ENCODE results near the gene VRTN. TPM values are rescaled to one million over a fixed set of nuclear protein-coding genes. Genes with fewer than 3 reads are reported as not detected.

VRTN gene
- total and polyA plus RNA-seq, 2 of the 8 experiments (the other 6 are each of a cell fraction or from before 2014, with no cell fraction given) = 133 to 148 TPM

- DNase-seq (ENCODE audit: low read depth in 1 of 2, low spot score in 2 of 2) (no peak), FAIRE-seq (no peak)
- H4K8ac ChIP-seq (ENCODE audit: extremely low read depth, insufficient read depth, low read length) = no peak overlapping the region
- H3K23ac ChIP-seq (ENCODE audit: insufficient read length) = no peak overlapping the region
- no peak overlapping the region for H2AK5ac ChIP-seq (ENCODE audit: low read depth, low read length)
- no peaks in the 10 kb centered on the region for H4K20me1 ChIP-seq (replicated peaks in 1 of 2; ENCODE audit: control insufficient read depth in 1 of 2, insufficient read depth in 2 of 2, low read length in 2 of 2)
- TF ChIP-seq GTF2F1 (IDR thresholded peaks at IDR 0.05; ENCODE audit: borderline replicate concordance, low read depth, low read length) = no peak
- TF ChIP-seq KDM4A (IDR thresholded peaks at IDR 0.05; ENCODE audit: low read depth, low read length, severe bottlenecking) = no peak
- TF ChIP-seq CBX5 (IDR thresholded peaks at IDR 0.05; ENCODE audit: low read depth, low read length) = no peak
- TF ChIP-seq FOSL1 (IDR thresholded peaks at IDR 0.05; ENCODE audit: insufficient read depth, low read depth, low read length) = no peak
- TF ChIP-seq SP1 (IDR thresholded peaks at IDR 0.05; ENCODE audit: low read depth, low read length) = no peak
- TF ChIP-seq TAF1 (IDR thresholded peaks at IDR 0.05; ENCODE audit: low read depth, low read length) = no peak
- TF ChIP-seq POU5F1 (IDR thresholded peaks at IDR 0.05; ENCODE audit: low read depth, low read length) = no peak
- no peak for TF ChIP-seq NANOG (IDR thresholded peaks at IDR 0.05; ENCODE audit: insufficient read depth, low read depth, low read length, poor library complexity, severe bottlenecking)
- TF ChIP-seq HDAC2 (IDR thresholded peaks at IDR 0.05; ENCODE audit: borderline replicate concordance in 1 of 2, low read depth in 2 of 2, low read length in 2 of 2) = no peak
- no peak for TF ChIP-seq SRF (IDR thresholded peaks at IDR 0.05; ENCODE audit: low read depth, low read length)
- no peak for TF ChIP-seq TBP (IDR thresholded peaks at IDR 0.05; ENCODE audit: low read depth, low read length)
- TF ChIP-seq SP4 (IDR thresholded peaks at IDR 0.05; ENCODE audit: low read length) = no peak
- TF ChIP-seq RXRA (IDR thresholded peaks at IDR 0.05; ENCODE audit: insufficient read depth, low read depth, low read length) = no peak
- no peak for TF ChIP-seq GABPA (IDR thresholded peaks at IDR 0.05; ENCODE audit: borderline replicate concordance, insufficient read depth, low read length)
- H3K9me3 ChIP-seq (ENCODE audit: insufficient read depth in 2 of 2, low read depth in 1 of 2, low read length in 1 of 2) = no peaks in the 10 kb centered on the region
- H3K14ac ChIP-seq (ENCODE audit: insufficient read length) = no peak overlapping the region
- H2BK5ac ChIP-seq (ENCODE audit: low read depth, low read length) = no peak overlapping the region
- no peak overlapping the region for H3K18ac ChIP-seq (ENCODE audit: extremely low read depth, low read length)
- no peak overlapping the region for H2AFZ ChIP-seq (ENCODE audit: low read length)
- H3K4ac ChIP-seq (replicated peaks; ENCODE audit: insufficient read length, low read depth, low read length) = no peak overlapping the region
- H4K5ac ChIP-seq (ENCODE audit: insufficient read length, low read depth, low read length) = no peak overlapping the region
- no peak overlapping the region for H3K56ac ChIP-seq (replicated peaks; ENCODE audit: insufficient read length, low read depth, low read length)
- ChIA-PET CTCF (ENCODE audit: partially characterized antibody) (interaction anchor here (0.7 to 1.1 kb wide), 2 partner anchors 14 to 31 kb away, joined by 3 read pairs; no protein-coding TSS in a partner anchor), POLR2A (ENCODE audit: partially characterized antibody) (no interaction called here)
- H3K27me3 ChIP-seq (replicated peaks in 1 of 4; ENCODE audit: control insufficient read depth in 3 of 4, extremely low read depth in 1 of 4, insufficient read depth in 3 of 4, low read length in 3 of 4) = no peaks in the 10 kb centered on the region
- H3K4me2 ChIP-seq (ENCODE audit: insufficient read depth in 1 of 2, low read depth in 2 of 2, low read length in 2 of 2) = no peak overlapping the region
- H3K79me1 ChIP-seq (ENCODE audit: low read depth, low read length) = no peaks in the 10 kb centered on the region
- H3K36me3 ChIP-seq (ENCODE audit: control insufficient read depth in 2 of 4, insufficient read depth in 4 of 4, low read length in 3 of 4) = no peaks in the 10 kb centered on the region
- no peak overlapping the region for H3K9ac ChIP-seq (replicated peaks in 1 of 4; ENCODE audit: extremely low read depth in 1 of 4, low read depth in 3 of 4, low read length in 3 of 4)
- H3K4me3 ChIP-seq (ENCODE audit: extremely low read depth in 1 of 4, insufficient read depth in 2 of 4, low read depth in 3 of 4, low read length in 4 of 4) = no peak overlapping the region
- no peak overlapping the region for H2BK15ac ChIP-seq (ENCODE audit: low read length)
- no peak overlapping the region for H3K27ac ChIP-seq (ENCODE audit: low read depth, low read length)
- H2BK120ac ChIP-seq (replicated peaks; ENCODE audit: low read depth, low read length) = no peak overlapping the region
- no peak overlapping the region for H4K91ac ChIP-seq (replicated peaks; ENCODE audit: insufficient read length, low read length)
- no peaks in the 10 kb centered on the region for H3K79me2 ChIP-seq (ENCODE audit: control insufficient read depth in 1 of 2, insufficient read depth in 2 of 2, low read length in 2 of 2)
- no peak overlapping the region for H2BK12ac ChIP-seq (ENCODE audit: low read depth, low read length)
- no peaks in the 10 kb centered on the region; the same call in 1 of the 2 replicates for H3K23me2 ChIP-seq (ENCODE audit: low read depth, low read length)
- no peaks in the 10 kb centered on the region for H3K4me1 ChIP-seq (replicated peaks in 1 of 4; ENCODE audit: control insufficient read depth in 3 of 4, insufficient read depth in 4 of 4, low read length in 3 of 4)
- WGBS, 2 experiments (ENCODE audit: extremely low coverage in 1 of 2, insufficient coverage in 1 of 2, insufficient read length in 1 of 2, insufficient replicate concordance in 2 of 2, low coverage in 1 of 2, low lambda C conversion rate in 2 of 2, missing lambda C conversion rate in 1 of 2) = 97% methylated on average over 32 of the region's 38 CpGs; no CpG with 5 or more reads in 1 of the 2 experiments
- H2BK20ac ChIP-seq (ENCODE audit: low read length) = no peak overlapping the region
Observed at GRCh38 chr14:74377976-74378690, 29.9 kb downstream of the VRTN start.
